Right atrium auricular region (tissue), 2 donors: Measurements from ENCODE around the gene UGT1A6. TPM values are rescaled to one million over a fixed set of nuclear protein-coding genes. Genes with fewer than 3 reads are reported as not detected.

ENCODE experiments used
- DNase-seq: peaks from one replicate; pipeline ENCODE4 v3.0.0-alpha.2; 2019; ENCODE audit warnings: low spot score
- H3K27ac ChIP-seq, 2 donors: fragments of 200-600 bp; sonication (generic); 1 replicate in 1 of 2; 2 replicates in 1 of 2; pipeline ENCODE4 v1.5.1; 2016 to 2019
- H3K27me3 ChIP-seq, 2 donors: fragments of 200-600 bp; sonication (generic); one replicate each; pipeline versions ENCODE4 v1.5.1 to v1.6.0; 2017 to 2019
- H3K36me3 ChIP-seq: fragments of 200-600 bp; sonication (generic); one replicate; pipeline ENCODE4 v1.5.1; 2016
- H3K4me1 ChIP-seq, 2 donors: fragments of 200-600 bp; sonication (generic); one replicate each; pipeline versions ENCODE4 v1.5.1 to v1.6.0; 2017 to 2019
- H3K4me3 ChIP-seq, 2 donors: fragments of 200-600 bp; sonication (generic); 1 replicate in 1 of 2; 2 replicates in 1 of 2; pipeline ENCODE4 v1.5.1; 2017 to 2019; ENCODE audit warnings: mild to moderate bottlenecking in 1 of 2, moderate library complexity in 1 of 2
- H3K9me3 ChIP-seq, 2 donors: fragments of 200-600 bp; sonication (generic); one replicate each; pipeline ENCODE4 v1.5.1; 2019
- total RNA-seq, 2 donors: library from RNA; depleted of rRNA; stranded (reverse); fragments of >200 nt; gene quantifications; one replicate each; pipeline ENCODE4 v1.1.0, GENCODE V29; 2016
- TF ChIP-seq, protein P1 (sequence below), 2 donors: fragments of 200-600 bp; sonication (generic); IDR thresholded peaks; one replicate each; pipeline ENCODE4 v1.5.1; 2019; ENCODE audit warnings: antibody characterized with exemption in 2 of 2

The UGT1A6 gene
- total RNA-seq, 2 donors from 2014 or later: not detected

DNA sequence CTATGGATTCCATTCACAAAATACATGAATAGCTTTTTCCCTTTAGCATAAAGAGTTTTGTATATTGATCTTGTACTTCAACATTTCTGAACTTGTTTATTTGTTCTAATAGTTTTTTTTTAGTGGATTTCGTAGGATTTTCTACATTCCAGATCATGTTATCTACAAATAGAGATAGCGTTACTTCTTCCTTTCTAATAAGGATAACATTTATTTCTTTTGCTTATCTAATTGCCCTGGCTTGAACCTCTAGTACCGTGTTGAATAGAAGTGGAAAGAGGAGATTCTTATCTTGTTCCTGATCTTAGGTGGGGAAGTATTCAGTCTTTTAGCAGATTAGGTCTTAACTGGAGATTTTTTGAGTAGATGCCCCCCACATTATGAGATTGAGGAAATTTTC, 9.5 kb downstream of the UGT1A6 start:
- Histone ChIP-seq H3K27ac (no peak overlapping the region), H3K36me3 (no peaks in the 10 kb centered on the region), H3K9me3 (peaks cover 0 to 6% of the 10 kb centered on the region in 2 donors), H3K27me3 (no peaks in the 10 kb centered on the region), H3K4me3 (no peak overlapping the region), H3K4me1 (no peaks in the 10 kb centered on the region)
- TF ChIP-seq, protein P1, sequence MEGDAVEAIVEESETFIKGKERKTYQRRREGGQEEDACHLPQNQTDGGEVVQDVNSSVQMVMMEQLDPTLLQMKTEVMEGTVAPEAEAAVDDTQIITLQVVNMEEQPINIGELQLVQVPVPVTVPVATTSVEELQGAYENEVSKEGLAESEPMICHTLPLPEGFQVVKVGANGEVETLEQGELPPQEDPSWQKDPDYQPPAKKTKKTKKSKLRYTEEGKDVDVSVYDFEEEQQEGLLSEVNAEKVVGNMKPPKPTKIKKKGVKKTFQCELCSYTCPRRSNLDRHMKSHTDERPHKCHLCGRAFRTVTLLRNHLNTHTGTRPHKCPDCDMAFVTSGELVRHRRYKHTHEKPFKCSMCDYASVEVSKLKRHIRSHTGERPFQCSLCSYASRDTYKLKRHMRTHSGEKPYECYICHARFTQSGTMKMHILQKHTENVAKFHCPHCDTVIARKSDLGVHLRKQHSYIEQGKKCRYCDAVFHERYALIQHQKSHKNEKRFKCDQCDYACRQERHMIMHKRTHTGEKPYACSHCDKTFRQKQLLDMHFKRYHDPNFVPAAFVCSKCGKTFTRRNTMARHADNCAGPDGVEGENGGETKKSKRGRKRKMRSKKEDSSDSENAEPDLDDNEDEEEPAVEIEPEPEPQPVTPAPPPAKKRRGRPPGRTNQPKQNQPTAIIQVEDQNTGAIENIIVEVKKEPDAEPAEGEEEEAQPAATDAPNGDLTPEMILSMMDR (IDR thresholded peaks at IDR 0.05): no peak
- no peak for DNase-seq

DNA sequence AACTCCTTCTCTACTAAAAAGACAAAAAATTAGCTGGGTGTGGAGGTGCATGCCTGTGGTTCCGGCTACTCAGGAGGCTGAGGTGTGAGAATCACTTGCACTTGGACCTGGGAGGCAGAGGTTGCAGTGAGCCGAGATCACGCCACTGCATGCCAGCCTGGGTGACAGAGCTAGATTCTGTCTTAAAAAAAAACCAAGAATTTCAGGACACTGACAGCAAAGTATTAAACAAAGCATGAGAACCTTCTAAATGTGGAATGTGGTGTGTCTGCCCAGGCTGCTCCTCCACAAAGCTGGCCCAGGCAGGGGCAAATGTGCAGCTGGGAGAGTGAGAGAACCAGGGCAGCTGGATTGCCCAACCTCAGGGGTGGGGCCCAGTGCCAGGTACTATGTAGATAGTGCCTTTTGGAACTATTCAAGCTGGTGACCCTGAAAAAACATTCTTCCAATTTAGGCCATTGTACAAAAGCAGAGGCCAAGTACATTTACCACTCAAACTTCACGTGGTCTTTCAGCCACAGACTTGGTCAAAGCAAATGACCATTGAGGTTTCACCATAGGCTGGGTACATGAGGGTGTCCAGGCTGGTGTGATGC, 13.3 kb downstream of the UGT1A6 start:
- Histone ChIP-seq H3K27me3 (no peaks in the 10 kb centered on the region), H3K4me3 (no peak overlapping the region), H3K4me1 (no peaks in the 10 kb centered on the region), H3K9me3 (peaks cover 0 to 6% of the 10 kb centered on the region in 2 donors), H3K27ac (no peak overlapping the region), H3K36me3 (no peaks in the 10 kb centered on the region)
- TF ChIP-seq, protein P1 (IDR thresholded peaks at IDR 0.05): no peak
- no peak for DNase-seq

DNA sequence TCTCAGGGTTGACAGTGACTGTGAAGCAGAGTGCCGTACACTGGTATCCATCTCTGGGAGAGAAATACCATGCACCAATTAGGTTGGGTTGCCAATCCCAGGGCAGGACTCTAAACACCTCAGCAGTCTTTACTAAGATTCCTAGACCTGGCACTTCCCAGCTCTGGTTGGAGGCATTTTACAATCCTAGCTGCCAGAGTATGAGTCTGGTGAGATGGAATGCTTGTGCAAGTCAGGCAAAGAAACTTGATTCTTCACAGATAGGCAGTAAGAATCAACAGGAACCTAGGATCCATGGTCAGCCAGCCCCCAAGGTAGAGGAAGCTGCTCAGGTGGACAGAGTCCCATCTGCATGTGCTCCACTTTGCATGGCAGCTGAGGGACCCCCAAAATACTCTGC, 14.0 kb downstream of the UGT1A6 start:
- no peaks in the 10 kb centered on the region for H3K4me1 ChIP-seq

GRCh38 chr2:233707940-233708644, 15.4 kb downstream of the UGT1A6 start:
- H3K27me3 ChIP-seq: no peaks in the 10 kb centered on the region
- TF ChIP-seq, protein P1 (IDR thresholded peaks at IDR 0.05): no peak
- peaks cover 0 to 6% of the 10 kb centered on the region in 2 donors for H3K9me3 ChIP-seq
- DNase-seq: no peak
- H3K36me3 ChIP-seq: no peaks in the 10 kb centered on the region
- no peak overlapping the region for H3K27ac ChIP-seq
- no peak overlapping the region for H3K4me3 ChIP-seq
- no peaks in the 10 kb centered on the region for H3K4me1 ChIP-seq

More for the DNA sequence above, 14.0 kb downstream of the UGT1A6 start:
- Histone ChIP-seq H3K9me3 (peaks cover 0 to 6% of the 10 kb centered on the region in 2 donors), H3K27me3 (no peaks in the 10 kb centered on the region), H3K4me3 (no peak overlapping the region), H3K36me3 (no peaks in the 10 kb centered on the region), H3K27ac (no peak overlapping the region)
- TF ChIP-seq, protein P1 (IDR thresholded peaks at IDR 0.05): no peak
- DNase-seq: no peak

DNA sequence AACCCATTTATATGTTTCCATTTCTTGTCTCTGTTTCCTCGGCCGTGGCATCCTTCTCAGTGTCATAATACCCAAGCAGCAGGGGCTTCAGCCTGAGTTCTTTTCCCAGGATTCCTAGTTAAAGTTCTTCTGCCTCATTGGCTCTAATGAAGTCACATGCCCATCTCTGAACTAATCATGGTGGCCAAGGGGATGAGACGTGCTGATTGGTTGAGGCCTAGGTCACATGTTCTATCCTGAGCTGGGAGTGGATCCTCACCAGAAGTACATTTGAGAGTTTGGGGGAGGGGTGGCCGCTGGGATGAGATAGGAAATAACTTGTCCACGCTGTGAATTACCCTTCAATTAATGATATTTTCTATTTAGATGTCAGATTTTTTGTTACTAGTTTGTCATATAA, 16.3 kb downstream of the UGT1A6 start:
- H3K36me3 ChIP-seq: no peaks in the 10 kb centered on the region
- H3K27me3 ChIP-seq: no peaks in the 10 kb centered on the region
- TF ChIP-seq, protein P1 (IDR thresholded peaks at IDR 0.05): no peak
- no peak for DNase-seq
- peaks cover 0 to 6% of the 10 kb centered on the region in 2 donors for H3K9me3 ChIP-seq
- H3K4me3 ChIP-seq: no peak overlapping the region
- no peaks in the 10 kb centered on the region for H3K4me1 ChIP-seq
- H3K27ac ChIP-seq: no peak overlapping the region
